GM18526 (cell line): Measurements from ENCODE around the gene ZNF655.
A peak's percentile ranks its signal among the peaks of the same experiment; 100 is the strongest.

Experiments used
- POLR2A ChIP-seq: IDR thresholded peaks from 3 replicates; pipeline ENCODE4 v1.6.1; 2011; ENCODE audit not compliant: insufficient read length; ENCODE audit errors: extremely low read depth

ZNF655 gene

GRCh38 chr7:99558306-99559174 is at the start of gene ZNF655:
Gene ZNF655, plus strand, starts transcription at chr7:99558642. Its CDS starts 1,918 bp downstream, at chr7:99560560.
- TF ChIP-seq POLR2A, result peak; percentile 80

- no peak for TF ChIP-seq POLR2A
These were observed 44.4 kb upstream of the ZNF655 start for GRCh38 chr7:99514050-99514449.

- TF ChIP-seq POLR2A, result no peak
These were observed 37.0 kb upstream of the ZNF655 start for GRCh38 chr7:99521399-99521798.

- no peak for TF ChIP-seq POLR2A
These were observed 32.6 kb upstream of the ZNF655 start for GRCh38 chr7:99525713-99526440.

GRCh38 chr7:99531354-99531765 is 27.1 kb upstream of the ZNF655 start:
- TF ChIP-seq POLR2A, result no peak

GRCh38 chr7:99535667-99536066 is 22.8 kb upstream of the ZNF655 start:
- TF ChIP-seq POLR2A, result no peak

- no peak for TF ChIP-seq POLR2A
These were observed 19.1 kb upstream of the ZNF655 start for GRCh38 chr7:99539213-99539811.

- TF ChIP-seq POLR2A, result no peak
These were observed 17.9 kb upstream of the ZNF655 start for GRCh38 chr7:99540542-99540941.

- no peak for TF ChIP-seq POLR2A
These were observed 17.2 kb upstream of the ZNF655 start for GRCh38 chr7:99541212-99541611.

- no peak for TF ChIP-seq POLR2A
These were observed 15.3 kb upstream of the ZNF655 start for GRCh38 chr7:99543081-99543671.

- TF ChIP-seq POLR2A, result no peak
These were observed 14.5 kb upstream of the ZNF655 start for GRCh38 chr7:99543916-99544315.

- TF ChIP-seq POLR2A, result no peak
These were observed 7.1 kb upstream of the ZNF655 start for GRCh38 chr7:99551334-99551733.

GRCh38 chr7:99551767-99552463 is 6.5 kb upstream of the ZNF655 start, which contains the start of gene FAM200A:
Gene FAM200A, minus strand, starts transcription at chr7:99552114. Its CDS starts 3,707 bp downstream, at chr7:99548407.
- peak; percentile 91 for TF ChIP-seq POLR2A

GRCh38 chr7:99553039-99553438 is 5.4 kb upstream of the ZNF655 start:
- TF ChIP-seq POLR2A, result no peak

- TF ChIP-seq POLR2A, result no peak
These were observed 3.5 kb upstream of the ZNF655 start for GRCh38 chr7:99554939-99555338.
